Parathyroid adenoma (tissue), 2 donors: Measurements from ENCODE around the gene SLC25A21.

Source experiments
- H2AFZ ChIP-seq: fragments of 300-600 bp; sonication (generic); one replicate; pipeline ENCODE4 v1.7.0; 2017; ENCODE audit warnings: antibody characterized with exemption, mild to moderate bottlenecking
- H3K27ac ChIP-seq: fragments of 300-600 bp; sonication (generic); one replicate; pipeline ENCODE4 v1.7.0; 2017
- H3K27me3 ChIP-seq: fragments of 300-600 bp; sonication (generic); one replicate; pipeline ENCODE4 v1.7.0; 2017; ENCODE audit warnings: low read length; ENCODE audit not compliant: control insufficient read depth, insufficient read depth
- H3K36me3 ChIP-seq: fragments of 300-600 bp; sonication (generic); one replicate; pipeline ENCODE4 v1.7.0; 2017; ENCODE audit warnings: low read length; ENCODE audit not compliant: control insufficient read depth, insufficient read depth
- H3K4me1 ChIP-seq: fragments of 300-600 bp; sonication (generic); one replicate; pipeline ENCODE4 v1.7.0; 2017; ENCODE audit warnings: control low read depth
- H3K4me2 ChIP-seq: fragments of 300-600 bp; sonication (generic); one replicate; pipeline ENCODE4 v1.7.0; 2017; ENCODE audit warnings: low read length
- H3K4me3 ChIP-seq: fragments of 300-600 bp; sonication (generic); one replicate; pipeline ENCODE4 v1.7.0; 2017; ENCODE audit warnings: low read depth, low read length
- H3K79me2 ChIP-seq: fragments of 300-600 bp; sonication (generic); one replicate; pipeline ENCODE4 v1.7.0; 2017; ENCODE audit warnings: control low read depth
- H3K9ac ChIP-seq: fragments of 300-600 bp; sonication (generic); one replicate; pipeline ENCODE4 v1.7.0; 2017; ENCODE audit warnings: mild to moderate bottlenecking
- H3K9me3 ChIP-seq: fragments of 300-600 bp; sonication (generic); one replicate; pipeline ENCODE4 v1.7.0; 2017; ENCODE audit warnings: low read length; ENCODE audit not compliant: control insufficient read depth
- TF ChIP-seq, protein P1 (sequence below): fragments of 300-600 bp; sonication (generic); IDR thresholded peaks from one replicate; pipeline ENCODE4 v1.7.0; 2017; ENCODE audit warnings: antibody characterized with exemption, mild to moderate bottlenecking
- donor health status: primary hyperparathyroidism.

SLC25A21 gene

GRCh38 chr14:36660736-36661505 is 511.5 kb downstream of the SLC25A21 start:
- peak overlapping the region; percentile 99 for H3K27ac ChIP-seq

DNA sequence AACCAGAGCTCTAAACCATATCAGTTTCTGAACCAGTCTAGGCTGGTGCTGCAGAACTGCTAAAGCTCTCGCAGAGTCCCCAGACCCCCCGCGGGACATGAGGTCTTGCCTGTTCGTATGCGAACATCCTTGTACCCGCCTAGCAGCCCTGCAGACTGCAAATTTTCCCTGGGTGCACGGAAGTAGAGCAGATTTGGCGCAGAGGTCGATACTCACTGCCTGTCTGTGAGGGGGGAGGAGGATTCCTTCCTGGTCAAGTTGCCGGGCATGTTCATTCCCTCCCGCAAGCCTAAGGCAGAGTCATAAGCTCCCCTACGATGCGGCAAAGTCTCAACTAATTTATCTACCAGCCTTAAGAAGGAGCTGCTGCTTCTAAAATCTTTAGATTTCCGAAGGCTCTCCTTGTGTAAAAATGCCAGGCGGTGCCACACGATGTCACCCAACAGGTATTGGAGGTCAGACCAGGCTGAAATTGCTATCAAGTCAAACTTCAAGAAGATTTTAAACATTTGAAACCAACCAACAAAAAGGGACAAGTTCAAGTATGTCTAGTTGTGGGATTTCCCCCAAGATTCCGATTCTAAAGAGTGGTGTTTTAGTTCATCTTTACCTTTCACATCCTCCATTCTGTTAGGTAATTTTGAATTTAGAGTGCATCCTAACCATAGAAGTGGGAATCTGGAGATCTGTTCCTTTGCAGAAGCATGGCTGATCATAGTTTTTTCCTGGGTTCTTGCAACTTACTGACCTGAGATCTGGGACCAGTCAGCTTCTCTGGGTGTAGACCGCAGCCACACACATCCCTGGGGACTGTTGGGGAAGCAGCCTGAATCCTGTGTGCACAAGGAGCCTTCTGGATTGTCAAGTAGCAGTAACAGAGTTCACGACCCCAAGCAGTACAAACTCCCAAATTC is 512.3 kb downstream of the SLC25A21 start:
- H3K27me3 ChIP-seq = no peaks in the 10 kb centered on the region

More at GRCh38 chr14:36660736-36661505, 511.5 kb downstream of the SLC25A21 start:
- no peaks in the 10 kb centered on the region for H3K27me3 ChIP-seq
- no peaks in the 10 kb centered on the region for H3K36me3 ChIP-seq
- H3K79me2 ChIP-seq = peaks cover 70% of the 10 kb centered on the region
- H3K4me2 ChIP-seq = peak overlapping the region; percentile 99
- H3K9me3 ChIP-seq = no peaks in the 10 kb centered on the region
- H2AFZ ChIP-seq = peak overlapping the region; percentile 9
- TF ChIP-seq, protein P1, sequence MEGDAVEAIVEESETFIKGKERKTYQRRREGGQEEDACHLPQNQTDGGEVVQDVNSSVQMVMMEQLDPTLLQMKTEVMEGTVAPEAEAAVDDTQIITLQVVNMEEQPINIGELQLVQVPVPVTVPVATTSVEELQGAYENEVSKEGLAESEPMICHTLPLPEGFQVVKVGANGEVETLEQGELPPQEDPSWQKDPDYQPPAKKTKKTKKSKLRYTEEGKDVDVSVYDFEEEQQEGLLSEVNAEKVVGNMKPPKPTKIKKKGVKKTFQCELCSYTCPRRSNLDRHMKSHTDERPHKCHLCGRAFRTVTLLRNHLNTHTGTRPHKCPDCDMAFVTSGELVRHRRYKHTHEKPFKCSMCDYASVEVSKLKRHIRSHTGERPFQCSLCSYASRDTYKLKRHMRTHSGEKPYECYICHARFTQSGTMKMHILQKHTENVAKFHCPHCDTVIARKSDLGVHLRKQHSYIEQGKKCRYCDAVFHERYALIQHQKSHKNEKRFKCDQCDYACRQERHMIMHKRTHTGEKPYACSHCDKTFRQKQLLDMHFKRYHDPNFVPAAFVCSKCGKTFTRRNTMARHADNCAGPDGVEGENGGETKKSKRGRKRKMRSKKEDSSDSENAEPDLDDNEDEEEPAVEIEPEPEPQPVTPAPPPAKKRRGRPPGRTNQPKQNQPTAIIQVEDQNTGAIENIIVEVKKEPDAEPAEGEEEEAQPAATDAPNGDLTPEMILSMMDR = no peak
- H3K4me1 ChIP-seq = no peaks in the 10 kb centered on the region
- peak overlapping the region; percentile 98 for H3K4me3 ChIP-seq
- peak overlapping the region; percentile 99 for H3K9ac ChIP-seq

DNA sequence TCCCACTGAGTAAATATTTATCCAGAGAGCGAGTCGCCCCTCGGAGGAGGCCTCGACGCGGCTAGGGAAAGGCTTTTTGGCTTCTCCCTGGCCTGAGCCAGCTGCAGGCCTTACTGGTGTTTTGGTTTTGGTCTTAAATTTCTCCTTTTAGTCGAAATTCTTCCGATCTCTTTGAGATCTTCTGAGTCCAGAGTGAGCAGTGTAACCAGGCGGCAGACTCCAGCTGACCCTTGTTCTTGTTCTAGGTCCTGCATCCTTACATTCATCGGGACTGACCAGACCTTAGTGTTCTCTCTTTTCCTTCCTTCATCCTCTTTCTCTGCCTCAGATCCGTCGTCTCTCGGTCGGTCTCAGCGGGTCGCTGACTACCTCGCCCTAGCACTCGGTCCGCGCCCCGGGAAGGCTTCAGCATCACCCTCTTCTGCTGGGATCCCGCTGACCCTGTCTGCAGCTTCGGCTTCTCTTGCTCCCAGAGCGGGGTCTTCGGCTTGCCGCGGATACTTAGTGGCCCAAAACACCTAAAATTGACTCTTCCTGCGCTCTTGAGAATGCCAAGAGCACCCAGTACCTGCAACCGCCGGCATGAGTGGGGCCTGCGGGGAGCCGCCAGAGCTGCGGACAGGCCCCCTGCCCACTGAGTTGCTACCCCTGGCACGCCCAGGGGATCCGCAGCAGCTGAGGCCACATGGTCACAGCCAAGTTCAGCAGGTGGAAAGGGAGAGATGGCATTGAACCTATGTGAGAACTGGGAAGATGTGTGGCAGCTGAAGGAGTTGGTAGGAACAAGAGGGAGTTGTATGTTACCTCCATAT is 513.2 kb downstream of the SLC25A21 start:
- peak overlapping the region; percentile 99 for H3K9ac ChIP-seq
- no peaks in the 10 kb centered on the region for H3K36me3 ChIP-seq
- H3K79me2 ChIP-seq = peaks cover 66% of the 10 kb centered on the region
- H3K4me2 ChIP-seq = peak overlapping the region; percentile 99
- peaks cover 4% of the 10 kb centered on the region for H3K4me1 ChIP-seq
- H2AFZ ChIP-seq = no peak overlapping the region
- no peaks in the 10 kb centered on the region for H3K9me3 ChIP-seq
- TF ChIP-seq, protein P1 = no peak
- peak overlapping the region; percentile 98 for H3K4me3 ChIP-seq
- H3K27ac ChIP-seq = peak overlapping the region; percentile 99
- H3K27me3 ChIP-seq = no peaks in the 10 kb centered on the region

More for the DNA sequence above, 512.3 kb downstream of the SLC25A21 start:
- H3K36me3 ChIP-seq = no peaks in the 10 kb centered on the region
- H3K9me3 ChIP-seq = no peaks in the 10 kb centered on the region
- H3K27ac ChIP-seq = peak overlapping the region; percentile 99
- H3K4me2 ChIP-seq = peak overlapping the region; percentile 99
- peak overlapping the region; percentile 98 for H3K4me3 ChIP-seq
- TF ChIP-seq, protein P1 = no peak
- peaks cover 4% of the 10 kb centered on the region for H3K4me1 ChIP-seq
- H3K9ac ChIP-seq = peak overlapping the region; percentile 99
- H2AFZ ChIP-seq = no peak overlapping the region
- peaks cover 66% of the 10 kb centered on the region for H3K79me2 ChIP-seq

DNA sequence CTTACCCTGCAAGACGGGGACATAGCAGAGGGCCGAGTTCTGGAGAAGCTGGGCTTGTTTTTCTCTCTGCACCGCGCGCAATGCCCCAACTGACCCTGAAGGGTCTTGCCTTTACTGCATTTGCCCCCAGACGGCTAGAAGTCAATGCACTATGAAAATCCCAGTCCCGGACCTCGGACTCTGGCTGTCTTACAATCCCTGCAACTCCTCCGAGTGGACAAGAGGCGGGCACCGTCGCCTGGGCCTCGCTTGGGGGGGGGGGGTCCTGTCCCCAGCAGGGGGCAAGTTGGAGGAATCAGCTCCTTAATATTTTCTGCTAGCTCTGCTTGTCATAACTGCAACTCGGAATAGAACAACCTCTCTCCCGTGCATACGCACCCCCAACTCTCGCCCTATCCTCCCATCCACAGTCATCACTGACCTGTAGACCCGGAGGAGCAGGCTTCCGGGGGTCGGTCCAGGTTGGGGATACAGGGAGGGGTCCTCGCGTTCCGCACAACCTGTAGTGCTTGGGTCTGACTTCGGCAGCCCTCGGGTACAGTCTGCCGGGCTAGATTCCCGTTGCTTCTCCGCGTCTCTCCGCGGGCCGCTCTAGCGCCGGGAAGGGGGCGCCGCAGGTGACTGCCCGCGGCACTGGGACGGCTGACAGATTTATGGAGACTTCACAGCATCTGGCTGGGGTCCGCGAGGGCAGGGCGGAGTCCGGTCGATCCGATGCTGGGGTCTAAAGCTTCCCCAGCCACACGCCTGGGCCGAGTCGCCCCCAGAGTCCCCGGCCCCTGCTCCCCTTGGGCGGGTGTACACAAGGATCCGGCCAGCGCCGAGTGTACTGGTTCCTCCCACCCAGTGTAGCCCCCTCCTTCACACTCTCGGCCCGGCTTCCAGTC is 514.0 kb downstream of the SLC25A21 start:
- peak overlapping the region; percentile 98 for H3K4me3 ChIP-seq
- H3K4me1 ChIP-seq = peaks cover 4% of the 10 kb centered on the region
- peak overlapping the region; percentile 99 for H3K9ac ChIP-seq
- no peaks in the 10 kb centered on the region for H3K27me3 ChIP-seq
- H3K79me2 ChIP-seq = peaks cover 57% of the 10 kb centered on the region
- H3K36me3 ChIP-seq = no peaks in the 10 kb centered on the region
- H3K9me3 ChIP-seq = no peaks in the 10 kb centered on the region
- peak overlapping the region; percentile 99 for H3K27ac ChIP-seq
- H3K4me2 ChIP-seq = peak overlapping the region; percentile 99
- H2AFZ ChIP-seq = peak overlapping the region; percentile 72
- TF ChIP-seq, protein P1 = no peak
